ENCODE measurements around the gene BMP3.

Gene BMP3

DNA sequence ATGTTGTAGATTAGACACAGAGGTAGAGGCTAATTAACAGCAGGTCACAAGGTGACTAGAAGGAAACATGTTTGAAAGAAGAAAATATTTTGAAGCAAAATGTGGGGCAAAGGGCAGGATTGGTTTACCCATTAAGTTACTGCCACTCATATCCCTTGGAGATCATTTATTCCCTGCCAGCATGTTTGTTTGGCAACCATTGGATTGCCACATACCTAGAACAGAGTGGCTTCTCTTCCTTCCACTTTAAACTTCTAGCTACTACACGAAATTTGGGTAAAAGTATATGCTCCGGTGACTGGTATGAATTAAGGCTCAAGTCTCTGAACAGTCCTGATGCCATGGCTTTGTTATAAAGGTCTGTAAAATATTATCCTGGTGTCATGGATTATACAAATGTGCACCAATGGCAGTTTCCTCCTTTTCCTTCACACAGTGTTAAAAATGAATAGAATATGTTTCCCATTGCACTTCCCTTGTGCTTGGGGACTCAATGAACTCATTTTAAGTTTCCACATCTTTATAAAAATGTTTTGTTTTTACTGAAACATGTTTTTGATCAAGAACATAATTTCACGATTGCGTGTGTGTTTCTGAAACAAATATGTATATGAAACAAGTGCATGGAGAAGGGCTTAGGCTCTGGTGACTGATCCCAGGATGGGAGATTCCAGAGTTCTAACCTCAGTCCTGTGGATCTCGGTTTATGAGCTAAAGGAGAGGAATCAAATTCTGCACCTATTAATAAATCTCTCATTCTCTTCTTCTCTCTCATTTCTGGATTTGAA lies 12.3 kb downstream of the BMP3 start:
- no peak for DNase-seq

- no peak for DNase-seq
Measured at GRCh38 chr4:81049330-81049729, 18.8 kb downstream of the BMP3 start.

DNA sequence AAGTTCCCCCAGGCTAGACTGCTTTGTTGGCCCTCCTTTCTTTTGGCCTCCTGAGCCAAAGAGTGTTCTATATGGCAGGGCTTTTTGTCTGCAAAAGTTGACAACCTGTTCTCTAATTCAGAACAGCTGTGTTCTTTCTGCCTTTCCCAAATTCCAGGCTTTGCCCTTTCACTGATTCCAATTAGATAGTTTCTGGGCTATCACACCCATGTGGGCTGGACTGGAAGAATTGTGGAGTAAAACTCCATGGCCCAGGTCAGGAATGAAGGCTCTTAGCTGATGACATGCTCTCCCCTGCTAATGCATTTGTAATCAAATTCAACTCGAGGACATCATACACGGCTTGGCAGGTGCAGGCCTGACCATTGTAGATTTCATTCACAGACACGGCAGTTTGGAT lies 19.4 kb downstream of the BMP3 start:
- DNase-seq: no peak

- peak in 1 of 2 donors; percentile 30 for DNase-seq
Measured at GRCh38 chr4:81052119-81053068, 21.9 kb downstream of the BMP3 start.

DNA sequence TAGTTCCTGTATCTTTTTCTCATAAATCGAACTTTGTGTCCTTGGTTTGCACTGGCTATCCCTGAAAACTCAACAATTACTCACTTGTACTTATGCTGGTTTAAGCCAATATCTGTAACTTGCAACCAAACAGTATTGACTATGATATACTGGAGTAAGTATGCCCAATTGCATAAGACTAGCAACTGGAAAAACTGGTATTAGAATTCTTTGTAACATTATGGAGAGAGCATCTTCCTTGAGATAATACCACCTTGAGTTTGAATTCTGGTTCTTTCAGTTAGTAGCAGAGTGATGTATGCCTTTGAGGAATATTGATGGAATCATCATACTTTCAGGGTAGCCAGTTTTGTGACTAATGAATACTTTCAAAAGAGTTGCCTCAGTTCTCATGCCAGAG lies 28.1 kb downstream of the BMP3 start:
- no peak for DNase-seq

DNA sequence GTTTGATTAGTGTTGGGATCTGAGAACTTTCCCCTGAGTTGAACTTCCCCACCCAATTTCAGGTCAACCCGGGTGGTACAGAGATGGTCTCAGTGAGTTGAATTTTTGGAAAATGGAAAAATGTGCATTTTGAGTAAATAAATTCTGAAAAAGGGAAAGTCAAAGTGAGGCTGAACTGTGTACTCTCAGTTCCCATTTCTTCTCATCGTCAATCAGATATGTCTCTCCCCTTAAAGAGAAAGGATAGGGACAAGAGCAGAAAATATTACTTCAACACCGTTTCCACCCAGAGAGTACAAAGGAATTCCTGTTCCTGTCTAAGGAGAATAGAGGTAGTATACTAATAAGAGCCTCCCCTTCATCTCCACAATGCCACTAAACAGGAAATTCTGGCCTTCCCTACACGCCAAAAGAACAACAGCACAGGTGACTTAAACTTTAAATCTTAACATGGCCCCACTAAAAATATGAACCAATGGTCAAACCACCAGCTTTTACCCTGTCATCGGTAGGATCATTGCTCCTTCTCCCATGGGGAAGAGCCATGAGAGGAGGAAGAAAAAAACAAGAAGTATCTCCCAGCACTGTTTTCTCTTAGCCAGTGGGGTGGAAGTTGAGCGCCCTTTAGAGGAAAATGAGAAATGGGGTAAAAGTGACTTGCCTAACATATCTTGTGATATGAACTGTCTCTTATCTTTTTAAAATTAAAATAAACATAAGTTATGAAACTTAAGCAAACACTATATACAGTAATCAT lies 30.3 kb downstream of the BMP3 start:
- no peak for DNase-seq

DNA sequence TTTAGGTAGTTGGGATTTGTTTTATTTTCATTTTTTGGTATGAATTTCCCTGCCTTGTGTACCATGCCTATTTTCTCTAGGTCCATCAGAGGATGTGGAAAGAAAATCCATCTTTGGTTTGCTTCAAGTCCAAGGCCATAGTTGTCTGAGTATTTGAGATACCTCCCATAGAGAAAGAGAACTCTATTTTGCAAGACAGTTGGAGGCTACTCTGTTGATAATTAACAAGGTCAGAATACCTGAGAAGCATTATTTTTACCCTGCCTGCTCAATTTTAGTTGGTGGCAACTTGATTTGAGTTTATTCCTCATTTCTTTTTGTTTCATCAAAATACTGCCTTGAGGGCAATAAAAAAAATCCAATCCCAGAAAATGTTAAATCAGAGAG lies 30.8 kb downstream of the BMP3 start:
- no peak for DNase-seq

GRCh38 chr4:81062001-81062400 lies 31.5 kb downstream of the BMP3 start:
- DNase-seq: no peak

DNA sequence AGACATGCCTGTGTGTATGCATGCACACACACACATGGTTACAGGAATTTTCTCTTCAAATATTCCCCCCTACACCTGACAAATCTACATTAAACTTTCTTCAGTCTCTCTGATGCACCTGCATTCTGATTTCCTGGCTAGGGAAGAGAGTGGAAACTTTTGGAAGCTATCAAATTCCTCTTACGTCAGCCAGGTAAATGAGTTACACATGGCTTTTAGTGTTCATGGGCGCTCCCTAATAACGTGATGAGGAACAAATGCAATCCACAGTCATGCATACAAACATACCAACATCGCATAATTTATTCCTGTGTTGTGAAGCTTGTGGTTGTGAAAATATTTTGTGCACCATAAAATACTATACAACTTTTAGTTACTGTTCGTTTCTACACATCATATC lies 34.9 kb downstream of the BMP3 start:
- DNase-seq: no peak

GRCh38 chr4:81069706-81070331 lies 39.3 kb downstream of the BMP3 start:
- DNase-seq: peak; percentile 62 to 79

DNA sequence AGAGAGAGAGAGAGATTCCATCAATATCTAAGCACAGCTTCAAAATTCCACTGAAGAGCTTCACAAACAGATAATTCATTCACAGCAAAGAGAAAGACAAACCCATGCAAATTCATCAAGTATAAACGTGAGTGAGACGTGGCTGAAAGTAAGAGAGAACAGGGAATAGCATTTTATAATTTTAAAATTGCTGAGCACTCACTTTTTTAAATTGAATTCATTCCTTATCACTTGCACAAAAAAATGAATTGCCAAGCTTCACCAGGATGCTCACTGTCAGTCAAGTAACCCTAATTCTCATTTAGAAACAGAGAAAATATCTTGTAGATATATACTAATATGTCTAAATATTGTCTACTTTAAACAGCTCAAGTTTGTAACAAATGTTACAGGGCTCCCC lies 40.5 kb downstream of the BMP3 start:
- no peak for DNase-seq

- DNase-seq: no peak
Measured at GRCh38 chr4:81081156-81081555, 50.6 kb downstream of the BMP3 start.

DNA sequence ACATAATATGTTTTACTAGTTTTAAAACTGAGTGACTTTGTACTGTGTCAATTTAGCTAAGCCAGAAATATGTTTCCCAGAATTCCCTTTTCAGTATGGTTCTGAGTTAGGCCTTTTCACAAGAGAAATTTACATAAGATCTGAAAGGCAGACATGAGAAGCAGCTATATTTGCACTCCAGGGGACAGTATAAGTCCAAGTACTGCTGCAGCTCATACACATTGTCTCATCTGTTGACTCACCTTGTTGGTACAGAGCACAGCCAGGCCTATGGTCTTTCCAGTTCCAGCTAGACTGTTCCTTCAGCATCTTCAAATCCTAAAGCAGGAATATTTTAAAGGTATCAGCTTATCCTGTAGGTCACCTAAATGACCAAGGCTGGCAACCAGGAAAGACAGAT lies 53.5 kb downstream of the BMP3 start:
- DNase-seq: no peak

GRCh38 chr4:81084634-81085033 lies 54.1 kb downstream of the BMP3 start:
- no peak for DNase-seq

DNA sequence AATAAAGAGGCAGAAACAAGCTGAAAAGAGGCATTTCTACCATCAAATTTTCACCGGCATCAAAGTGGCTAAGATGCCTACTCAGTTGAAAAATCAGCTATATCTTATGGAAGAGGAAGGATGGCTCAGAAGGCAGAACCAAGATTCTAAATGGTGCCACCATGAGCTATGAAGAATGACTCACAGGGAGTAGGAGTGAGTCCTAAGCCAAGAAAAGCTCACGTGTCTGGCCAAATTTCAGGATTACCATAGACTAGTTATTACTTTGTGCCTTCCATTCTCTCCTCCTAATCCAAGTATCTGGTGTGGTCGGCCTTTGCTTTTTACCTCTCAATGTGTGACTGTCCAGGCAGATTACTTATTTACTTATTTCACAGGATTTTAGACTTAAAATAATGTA lies 54.8 kb downstream of the BMP3 start:
- DNase-seq: no peak

GRCh38 chr4:81085979-81086378 lies 55.5 kb downstream of the BMP3 start:
- DNase-seq: no peak

DNA sequence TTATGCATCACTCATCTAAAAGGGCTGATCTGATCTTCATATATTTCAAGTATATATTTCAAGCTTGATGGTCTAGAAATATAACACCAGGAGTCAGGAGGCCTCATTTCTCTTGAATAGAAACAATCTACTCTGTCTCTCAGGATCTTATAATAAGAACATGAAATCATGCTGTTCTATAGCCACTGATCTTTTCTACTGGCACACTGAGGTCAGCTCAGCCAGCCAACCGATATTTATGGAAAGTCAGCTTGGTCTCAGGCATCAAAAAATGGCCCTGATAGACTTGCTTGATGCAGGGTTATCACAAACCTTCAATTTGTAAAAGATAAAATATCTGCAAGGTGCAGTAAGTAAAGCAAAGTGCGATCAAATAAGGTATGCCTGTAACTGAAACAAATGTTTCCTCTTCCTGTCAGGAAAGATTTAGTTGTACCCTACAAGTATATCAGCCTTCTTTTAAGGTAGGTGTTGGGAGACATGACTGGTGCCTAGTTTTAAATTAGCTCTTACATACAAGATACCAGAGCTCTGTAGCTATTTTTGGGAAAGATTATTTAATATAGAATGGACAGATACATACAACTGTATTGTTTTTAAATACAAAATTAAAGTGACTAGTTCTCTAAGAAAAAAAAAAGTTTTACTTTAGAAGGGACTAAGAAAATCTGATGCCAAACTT lies 63.4 kb downstream of the BMP3 start:
- DNase-seq: no peak

DNA sequence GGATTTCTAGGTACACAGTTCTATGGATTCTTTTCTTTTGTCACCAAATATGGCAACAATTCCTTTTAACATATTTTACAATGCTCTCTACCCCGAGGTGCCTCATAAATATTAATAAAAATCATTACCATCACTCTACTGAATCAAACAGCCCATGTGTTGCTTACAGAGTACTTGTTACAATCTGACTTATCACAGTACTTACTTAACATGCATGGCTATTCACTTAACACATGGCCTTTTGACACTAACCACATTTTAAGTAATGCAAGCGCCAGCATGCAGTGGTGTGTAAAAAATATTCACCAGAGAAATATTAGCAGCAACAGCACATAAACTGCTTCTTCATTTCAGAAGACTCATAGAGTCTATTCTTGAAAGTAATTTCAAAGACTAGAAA lies 64.9 kb downstream of the BMP3 start:
- DNase-seq: no peak

GRCh38 chr4:81096566-81096965 lies 66.1 kb downstream of the BMP3 start:
- DNase-seq: no peak

DNA sequence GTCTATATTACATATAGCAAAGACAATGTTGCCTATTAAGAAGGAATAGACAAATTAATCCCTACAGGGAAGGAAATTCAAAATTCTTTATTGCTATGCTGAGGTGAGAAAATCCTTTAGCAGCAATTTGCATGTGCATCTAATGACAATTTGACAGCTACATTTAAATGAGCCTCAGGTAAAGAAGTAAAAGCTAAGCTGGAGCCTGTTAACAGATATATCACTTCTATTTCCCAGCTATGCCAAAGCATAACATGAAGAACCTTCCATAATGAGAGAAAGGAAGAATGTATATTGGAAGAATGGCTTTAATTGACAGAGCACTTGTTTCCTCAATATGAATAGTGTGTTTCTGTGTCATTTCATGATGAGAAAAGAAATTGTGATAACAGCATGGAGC lies 71.6 kb downstream of the BMP3 start:
- no peak for DNase-seq

DNA sequence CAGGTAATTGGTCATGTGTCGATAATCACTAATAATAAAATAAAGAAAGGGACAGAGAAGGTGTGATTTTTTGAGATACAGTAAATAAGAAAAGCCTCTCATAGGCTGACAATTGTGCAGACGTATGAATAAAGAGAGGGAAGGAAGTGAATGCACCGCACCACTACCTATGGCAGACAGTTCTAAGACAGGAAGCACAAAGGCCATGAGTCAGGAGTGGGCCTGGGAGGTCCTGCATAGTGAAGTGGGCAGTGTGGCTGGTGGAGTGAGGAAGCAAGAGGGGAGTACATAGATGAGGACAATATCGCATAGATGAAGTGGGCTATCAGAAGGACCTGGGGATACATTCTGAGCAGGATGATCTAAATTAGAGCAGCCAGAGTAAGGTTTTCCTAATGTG lies 75.6 kb downstream of the BMP3 start:
- DNase-seq: no peak
